Colonic mucosa (tissue), 4 donors: Measurements from ENCODE around the gene CPNE1. TPM values are rescaled to one million over a fixed set of nuclear protein-coding genes. Genes with fewer than 3 reads are reported as not detected.

ENCODE experiments used
- DNase-seq: peaks from one replicate; pipeline ENCODE4 v3.0.0-alpha.2; 2020
- H3K27ac ChIP-seq: fragments of 200-600 bp; one replicate; pipeline ENCODE4 v1.8.0; 2021
- H3K27me3 ChIP-seq: fragments of 200-600 bp; one replicate; pipeline ENCODE4 v1.8.0; 2021
- H3K36me3 ChIP-seq: fragments of 200-600 bp; one replicate; pipeline ENCODE4 v1.8.0; 2021
- H3K4me1 ChIP-seq: fragments of 200-600 bp; one replicate; pipeline ENCODE4 v1.8.0; 2021; ENCODE audit warnings: mild to moderate bottlenecking
- H3K4me3 ChIP-seq: fragments of 200-600 bp; one replicate; pipeline ENCODE4 v1.8.0; 2021
- H3K9ac ChIP-seq, 2 donors: one replicate each; pipeline ENCODE4 v1.7.0; 2013; ENCODE audit warnings: control low read depth in 2 of 2, low read depth in 2 of 2, low read length in 2 of 2
- H3K9me3 ChIP-seq: fragments of 200-600 bp; one replicate; pipeline ENCODE4 v1.8.0; 2021
- CTCF ChIP-seq: fragments of 200-600 bp; IDR thresholded peaks from one replicate; pipeline ENCODE4 v1.8.0; 2022; ENCODE audit warnings: antibody characterized with exemption, mild to moderate bottlenecking
- intact Hi-C: fragments of 100-400 bp; cut with DNase I; formaldehyde crosslinking; loops from one replicate; pipeline ENCODE4 v1.14.1; 2022
- total RNA-seq, 2 donors: library from RNA; stranded (reverse); fragmentation: NEBNext Ultra II Directional in 1 of 2; extraction: Animal tissue kit (Norgen Biotek cat#: 25700) in 1 of 2; gene quantifications; one replicate each; pipeline ENCODE4 v1.2.1, GENCODE V29; 2021
- donor health status: healthy.
- donor health status: DM: no; HTN: no; CAD: no.
- donor health status: DM: no; HTN: no; CAD: no.

CPNE1 gene
- total RNA-seq, 2 donors from 2014 or later = 137 to 152 TPM

GRCh38 chr20:35617397-35618262 is 47.1 kb downstream of the CPNE1 start:
- H3K9ac ChIP-seq = peak overlapping the region; percentile 58 to 70
- intact Hi-C loops = loop anchor here (5.0 kb wide), 1 partner anchor 45 kb away; the partner anchor contains the start of genes CPNE1 and RBM12
- peak; percentile 20 for TF ChIP-seq CTCF

DNA sequence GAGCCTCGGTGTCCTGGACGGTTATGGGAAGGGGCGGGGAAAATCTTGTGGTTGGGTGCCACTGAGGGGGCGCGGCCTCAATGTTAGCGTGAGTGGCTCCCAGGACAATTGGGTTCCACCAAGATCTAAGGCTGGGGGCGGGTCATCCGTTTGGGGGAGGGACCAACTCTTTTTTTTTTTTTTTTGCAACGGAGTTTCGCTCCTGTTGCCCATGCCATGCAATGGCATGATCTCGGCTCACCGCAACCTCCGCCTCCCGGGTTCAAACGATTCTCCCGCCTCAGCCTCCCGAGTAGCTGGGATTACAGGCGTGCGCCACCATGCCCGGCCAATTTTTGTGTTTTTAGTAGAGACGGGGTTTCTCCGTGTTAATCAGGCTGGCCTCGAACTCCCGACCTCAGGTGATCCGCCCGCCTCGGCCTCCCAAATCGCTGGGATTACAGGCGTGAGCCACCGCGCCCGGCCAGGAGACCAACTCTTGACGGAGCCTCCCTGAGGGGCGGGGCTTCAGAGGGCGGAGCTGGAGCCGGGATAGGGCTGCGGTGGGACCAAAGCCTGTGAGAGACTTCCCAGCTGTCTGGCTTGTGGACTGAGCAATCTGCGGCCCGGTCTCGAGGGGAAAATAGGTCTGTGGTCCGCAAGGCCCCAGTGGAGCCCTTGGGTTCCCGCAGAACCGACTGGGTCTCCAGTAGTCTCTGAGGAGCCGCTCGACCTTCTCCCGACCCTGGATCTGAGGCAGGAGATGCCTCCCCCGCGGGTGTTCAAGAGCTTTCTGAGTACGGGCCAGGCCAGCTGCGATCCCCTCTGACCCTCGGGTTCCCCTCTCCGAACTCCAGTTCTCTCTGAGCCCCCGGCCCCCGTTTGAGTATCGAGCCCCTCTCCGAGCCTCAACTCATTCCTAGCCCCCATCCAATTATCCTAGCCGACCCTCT is 48.0 kb downstream of the CPNE1 start:
- TF ChIP-seq CTCF = no peak
- Histone ChIP-seq H3K36me3 (no peaks in the 10 kb centered on the region), H3K4me1 (peaks cover 12% of the 10 kb centered on the region), H3K27me3 (no peaks in the 10 kb centered on the region), H3K9me3 (no peaks in the 10 kb centered on the region), H3K9ac (peak overlapping the region; percentile 66 to 70), H3K27ac (peak overlapping the region; percentile 76), H3K4me3 (peak overlapping the region; percentile 46)
- peak; percentile 94 for DNase-seq
- intact Hi-C loops = loop anchor here (5.0 kb wide), 1 partner anchor 46 kb away; the partner anchor contains the start of genes CPNE1 and RBM12

More at GRCh38 chr20:35617397-35618262, 47.1 kb downstream of the CPNE1 start:
- Histone ChIP-seq H3K4me3 (peak overlapping the region; percentile 46), H3K36me3 (no peaks in the 10 kb centered on the region), H3K27ac (peak overlapping the region; percentile 76), H3K4me1 (peaks cover 12% of the 10 kb centered on the region), H3K9me3 (no peaks in the 10 kb centered on the region), H3K27me3 (no peaks in the 10 kb centered on the region)
- peak; percentile 57 for DNase-seq

GRCh38 chr20:35615667-35616464 is 48.8 kb downstream of the CPNE1 start, which contains the start of gene SPAG4:
TSS of gene SPAG4 (plus strand) at chr20:35615829. CDS start at chr20:35616004, 175 bp downstream.
- TF ChIP-seq CTCF = no peak
- intact Hi-C loops = loop anchor here (5.0 kb wide), 1 partner anchor 46 kb away; the partner anchor contains the start of genes CPNE1 and RBM12
- peak within 1 kb of the TSS; percentile 73 to 76 for H3K9ac ChIP-seq
- no peaks in the 10 kb centered on the region for H3K36me3 ChIP-seq
- peak within 1 kb of the TSS; percentile 82 for H3K27ac ChIP-seq
- peak; percentile 100 for DNase-seq
- peak within 1 kb of the TSS; percentile 54 for H3K4me3 ChIP-seq
- no peaks in the 10 kb centered on the region for H3K9me3 ChIP-seq
- H3K4me1 ChIP-seq = peaks cover 12% of the 10 kb centered on the region
- no peaks in the 10 kb centered on the region for H3K27me3 ChIP-seq

GRCh38 chr20:35611482-35611881 is 53.2 kb downstream of the CPNE1 start:
- Histone ChIP-seq H3K27ac (no peak overlapping the region), H3K4me1 (no peaks in the 10 kb centered on the region), H3K9ac (no peak overlapping the region), H3K4me3 (no peak overlapping the region), H3K36me3 (no peaks in the 10 kb centered on the region), H3K27me3 (no peaks in the 10 kb centered on the region), H3K9me3 (no peaks in the 10 kb centered on the region)
- TF ChIP-seq CTCF = no peak
- intact Hi-C loops = no loop called here
- no peak for DNase-seq
